Measurements from ENCODE around the gene NSD1.

GRCh38 chr5:177334155-177334551 is 200.6 kb downstream of the NSD1 start:
- TF ChIP-seq POLR2A (IDR thresholded peaks at IDR 0.05) (no peak), CTCF (IDR thresholded peaks at IDR 0.05) (no peak), POLR2AphosphoS5 (IDR thresholded peaks at IDR 0.05; ENCODE audit: insufficient read depth in 1 of 2, low read depth in 1 of 2) (no peak)

Measured in vagina (tissue), 2 donors.